GM13977 (cell line): ENCODE measurements around the gene GABBR2.

Experiments
- DNase-seq: peaks from one replicate; pipeline ENCODE4 v3.0.0; 2012; ENCODE audit warnings: low spot score
- CTCF ChIP-seq: IDR thresholded peaks from 2 replicates; pipeline ENCODE4 v1.5.1; 2012; ENCODE audit warnings: mild to moderate bottlenecking, control low read depth; ENCODE audit not compliant: insufficient read depth; ENCODE audit errors: extremely low read depth, missing control alignments
- in situ Hi-C: fragments of 300-500 bp; cut with MboI; formaldehyde crosslinking; loops from one replicate; pipeline ENCODE4 v1.12.0; 2022; ENCODE audit warnings: low sequenced_read_pairs, low pct_unique_long_range_greater_than_20kb, mixed read lengths, inconsistent platforms; ENCODE audit not compliant: unreplicated experiment

The GABBR2 gene

GRCh38 chr9:98362624-98363252 is 346.0 kb downstream of the GABBR2 start:
- DNase-seq = no peak
- in situ Hi-C loops = no loop called here

GRCh38 chr9:98361645-98362044 is 347.1 kb downstream of the GABBR2 start:
- in situ Hi-C loops = no loop called here
- no peak for DNase-seq
- no peak for TF ChIP-seq CTCF

More at GRCh38 chr9:98362624-98363252, 346.0 kb downstream of the GABBR2 start:
- no peak for TF ChIP-seq CTCF

- TF ChIP-seq CTCF = no peak
- no peak for DNase-seq
- in situ Hi-C loops = no loop called here
Observed at GRCh38 chr9:98360176-98360708, 348.5 kb downstream of the GABBR2 start.

GRCh38 chr9:98359569-98359968 is 349.2 kb downstream of the GABBR2 start:
- in situ Hi-C loops = no loop called here
- DNase-seq = no peak
- no peak for TF ChIP-seq CTCF

GRCh38 chr9:98357921-98358535 is 350.7 kb downstream of the GABBR2 start:
- no peak for TF ChIP-seq CTCF
- in situ Hi-C loops = no loop called here
- no peak for DNase-seq

GRCh38 chr9:98356953-98357690 is 351.6 kb downstream of the GABBR2 start:
- no peak for DNase-seq

More at GRCh38 chr9:98356953-98357690, 351.6 kb downstream of the GABBR2 start:
- no peak for TF ChIP-seq CTCF
- in situ Hi-C loops = no loop called here
